Prostate gland (tissue), 2 donors: ENCODE data around the gene HNRNPUL2.

Experiments used
- POLR2A ChIP-seq: fragments of 450-650 bp; IDR thresholded peaks from one replicate; pipeline ENCODE4 v1.6.1; 2016; ENCODE audit warnings: antibody characterized with exemption, mild to moderate bottlenecking
- POLR2AphosphoS5 ChIP-seq: sonication (generic); formaldehyde crosslinking; IDR thresholded peaks from one replicate; pipeline ENCODE4 v1.6.1; 2017; ENCODE audit warnings: antibody characterized with exemption
- TF ChIP-seq, protein P1 (sequence below), 4 experiments: fragments of 200-600 bp in 2 of 4; fragments of 450-650 bp in 2 of 4; sonication (generic) in 2 of 4; IDR thresholded peaks; 1 replicate in 3 of 4; 2 replicates in 1 of 4; pipeline ENCODE4 v1.5.1; 2016 to 2019; ENCODE audit warnings: antibody characterized with exemption in 4 of 4, mild to moderate bottlenecking in 2 of 4, moderate library complexity in 2 of 4

DNA sequence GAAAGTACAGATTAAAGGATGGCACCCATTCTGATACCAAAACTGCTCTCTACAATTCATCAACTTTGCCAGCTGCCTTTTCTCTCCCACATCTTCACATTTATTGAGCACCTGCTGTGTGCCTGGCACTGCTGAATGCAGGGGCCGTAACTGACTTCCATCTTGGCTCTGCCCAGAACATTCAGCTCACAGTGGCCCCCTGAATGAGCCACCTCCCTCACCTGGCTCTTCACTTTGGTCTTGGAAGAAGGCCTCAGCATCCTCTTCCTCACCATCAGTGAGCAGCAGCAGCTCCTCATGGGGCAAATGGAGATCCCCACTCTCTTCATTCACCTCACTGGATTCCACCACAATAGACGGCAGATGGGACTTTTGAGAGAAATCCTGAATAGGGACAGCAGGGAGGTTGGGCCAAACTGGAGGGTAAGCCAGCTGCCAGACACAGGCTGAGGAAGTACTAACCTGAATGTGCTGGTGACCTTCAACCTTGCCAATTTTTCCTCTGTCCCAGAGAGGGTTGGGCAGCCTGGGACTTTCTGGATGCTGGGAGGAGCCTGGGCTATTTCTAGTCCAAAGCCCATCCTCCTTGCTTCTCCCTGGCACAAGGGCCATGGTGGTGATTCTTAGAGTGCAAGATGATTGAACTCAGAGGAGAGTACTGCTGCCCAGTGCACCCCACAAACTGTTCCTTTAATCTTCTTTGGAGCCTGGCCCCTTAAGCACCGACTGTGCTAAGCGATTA lies 57.7 kb downstream of the HNRNPUL2 start:
- TF ChIP-seq, protein P1, sequence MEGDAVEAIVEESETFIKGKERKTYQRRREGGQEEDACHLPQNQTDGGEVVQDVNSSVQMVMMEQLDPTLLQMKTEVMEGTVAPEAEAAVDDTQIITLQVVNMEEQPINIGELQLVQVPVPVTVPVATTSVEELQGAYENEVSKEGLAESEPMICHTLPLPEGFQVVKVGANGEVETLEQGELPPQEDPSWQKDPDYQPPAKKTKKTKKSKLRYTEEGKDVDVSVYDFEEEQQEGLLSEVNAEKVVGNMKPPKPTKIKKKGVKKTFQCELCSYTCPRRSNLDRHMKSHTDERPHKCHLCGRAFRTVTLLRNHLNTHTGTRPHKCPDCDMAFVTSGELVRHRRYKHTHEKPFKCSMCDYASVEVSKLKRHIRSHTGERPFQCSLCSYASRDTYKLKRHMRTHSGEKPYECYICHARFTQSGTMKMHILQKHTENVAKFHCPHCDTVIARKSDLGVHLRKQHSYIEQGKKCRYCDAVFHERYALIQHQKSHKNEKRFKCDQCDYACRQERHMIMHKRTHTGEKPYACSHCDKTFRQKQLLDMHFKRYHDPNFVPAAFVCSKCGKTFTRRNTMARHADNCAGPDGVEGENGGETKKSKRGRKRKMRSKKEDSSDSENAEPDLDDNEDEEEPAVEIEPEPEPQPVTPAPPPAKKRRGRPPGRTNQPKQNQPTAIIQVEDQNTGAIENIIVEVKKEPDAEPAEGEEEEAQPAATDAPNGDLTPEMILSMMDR (IDR thresholded peaks at IDR 0.05) = no peak
- TF ChIP-seq POLR2A = no peak
- no peak for TF ChIP-seq POLR2AphosphoS5
